G401.6 (cell line): ENCODE measurements around the gene BZW1.
"Not testable (repeated sequence)": the region's sequence is repeated elsewhere in the genome, so short reads cannot be mapped to it uniquely, and the experiment has no call there.

Source experiments
- FAIRE-seq: peaks from 2 replicates; lab custom pipeline; 2012; peaks lifted over from hg19 to GRCh38; lab: Jason Lieb, UNC

BZW1 gene

GRCh38 chr2:200791905-200792304 lies 19.8 kb upstream of the BZW1 start:
- FAIRE-seq, result no peak

GRCh38 chr2:200794143-200794542 lies 17.6 kb upstream of the BZW1 start:
- FAIRE-seq, result no peak

- no peak for FAIRE-seq
Observed at GRCh38 chr2:200795028-200795440, 16.7 kb upstream of the BZW1 start.

- no peak for FAIRE-seq
Observed at GRCh38 chr2:200796561-200796960, 15.1 kb upstream of the BZW1 start.

GRCh38 chr2:200797242-200797770 lies 14.4 kb upstream of the BZW1 start:
- FAIRE-seq, result no peak

- no peak for FAIRE-seq
Observed at GRCh38 chr2:200798514-200798913, 13.2 kb upstream of the BZW1 start.

- no peak for FAIRE-seq
Observed at GRCh38 chr2:200800458-200800857, 11.3 kb upstream of the BZW1 start.

- FAIRE-seq, result not testable (repeated sequence)
Observed at GRCh38 chr2:200801431-200801830, 10.3 kb upstream of the BZW1 start.

- no peak for FAIRE-seq
Observed at GRCh38 chr2:200809506-200810251, 2.0 kb upstream of the BZW1 start.

GRCh38 chr2:200810252-200810997 lies 1.3 kb upstream of the BZW1 start:
- no peak for FAIRE-seq

GRCh38 chr2:200810998-200811332 lies 745 bp upstream of the BZW1 start:
- FAIRE-seq, result no peak

GRCh38 chr2:200812122-200813022 lies 662 bp downstream of the BZW1 start:
- FAIRE-seq, result no peak

- no peak for FAIRE-seq
Observed at GRCh38 chr2:200814276-200814815, 2.6 kb downstream of the BZW1 start.

GRCh38 chr2:200814917-200815316 lies 3.2 kb downstream of the BZW1 start:
- FAIRE-seq, result no peak

GRCh38 chr2:200818732-200819131 lies 7.0 kb downstream of the BZW1 start:
- not testable (repeated sequence) for FAIRE-seq

- no peak for FAIRE-seq
Observed at GRCh38 chr2:200820573-200821234, 9.0 kb downstream of the BZW1 start.

- FAIRE-seq, result no peak
Observed at GRCh38 chr2:200821686-200822245, 10.1 kb downstream of the BZW1 start.

- no peak for FAIRE-seq
Observed at GRCh38 chr2:200828104-200828503, 16.4 kb downstream of the BZW1 start.

- FAIRE-seq, result no peak
Observed at GRCh38 chr2:200828572-200829257, 17.0 kb downstream of the BZW1 start.

- no peak for FAIRE-seq
Observed at GRCh38 chr2:200829258-200829655, 17.5 kb downstream of the BZW1 start.

GRCh38 chr2:200834701-200835100 lies 23.0 kb downstream of the BZW1 start:
- no peak for FAIRE-seq
